Measurements from ENCODE around the gene HLA-DRA. TPM values are rescaled to one million over a fixed set of nuclear protein-coding genes. Genes with fewer than 3 reads are reported as not detected.
A peak's percentile ranks its signal among the peaks of the same experiment; 100 is the strongest.

Gene HLA-DRA
- total and polyA plus RNA-seq, 9 of the 15 experiments (the other 6 are each of a cell fraction or from before 2014, with no cell fraction given) = 0.18 to 1.8 (median 0.41) TPM; not detected in 4

DNA sequence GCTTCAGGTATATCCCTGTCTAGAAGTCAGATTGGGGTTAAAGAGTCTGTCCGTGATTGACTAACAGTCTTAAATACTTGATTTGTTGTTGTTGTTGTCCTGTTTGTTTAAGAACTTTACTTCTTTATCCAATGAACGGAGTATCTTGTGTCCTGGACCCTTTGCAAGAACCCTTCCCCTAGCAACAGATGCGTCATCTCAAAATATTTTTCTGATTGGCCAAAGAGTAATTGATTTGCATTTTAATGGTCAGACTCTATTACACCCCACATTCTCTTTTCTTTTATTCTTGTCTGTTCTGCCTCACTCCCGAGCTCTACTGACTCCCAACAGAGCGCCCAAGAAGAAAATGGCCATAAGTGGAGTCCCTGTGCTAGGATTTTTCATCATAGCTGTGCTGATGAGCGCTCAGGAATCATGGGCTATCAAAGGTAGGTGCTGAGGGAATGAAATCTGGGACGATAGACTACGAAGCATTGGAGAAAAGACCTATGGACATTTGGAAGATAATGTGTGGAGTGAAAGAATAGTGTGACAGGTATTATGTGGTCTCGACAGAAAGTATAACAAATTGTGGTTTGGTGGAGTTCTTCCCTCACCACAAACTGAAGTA is at the start of gene HLA-DRA (continued):
- TF ChIP-seq CREB1 (IDR thresholded peaks at IDR 0.05) (peak; percentile 89), CREB1 (CRISPR knock-in tag; IDR thresholded peaks at IDR 0.05) (peak; percentile 85), CUX1 (CRISPR knock-in tag; IDR thresholded peaks at IDR 0.05) (no peak), TCF7 (IDR thresholded peaks at IDR 0.05; ENCODE audit: borderline replicate concordance) (no peak), RBFOX2 (IDR thresholded peaks at IDR 0.05; ENCODE audit: low read depth, low read length) (no peak), GABPB1 (CRISPR knock-in tag; IDR thresholded peaks at IDR 0.05) (no peak), THRAP3 (IDR thresholded peaks at IDR 0.05; ENCODE audit: borderline replicate concordance) (no peak), TFE3 (CRISPR knock-in tag; IDR thresholded peaks at IDR 0.05) (no peak), ZSCAN29 (IDR thresholded peaks at IDR 0.05) (no peak), NR2F6 (CRISPR knock-in tag; IDR thresholded peaks at IDR 0.05) (no peak), ZNF398 (CRISPR knock-in tag; IDR thresholded peaks at IDR 0.05) (no peak), ZNF24 (IDR thresholded peaks at IDR 0.05) (no peak), EP400 (IDR thresholded peaks at IDR 0.05) (peak; percentile 65), CHD2 (IDR thresholded peaks at IDR 0.05; ENCODE audit: low read depth, low read length) (no peak), NELFE (IDR thresholded peaks at IDR 0.05; ENCODE audit: insufficient read depth, insufficient read length) (no peak), KLF13 (tag; IDR thresholded peaks at IDR 0.05; ENCODE audit: borderline replicate concordance, low read depth) (no peak), HDAC3 (IDR thresholded peaks at IDR 0.05; ENCODE audit: borderline replicate concordance, partially characterized antibody) (no peak), FOXK2 (conservative IDR thresholded peaks at IDR 0.05 in 1 of 2, IDR thresholded peaks at IDR 0.05 in 1 of 2; ENCODE audit: low read depth in 2 of 2) (no peak), RFX5 (IDR thresholded peaks at IDR 0.05; ENCODE audit: low read depth, low read length) (peak; percentile 100), CSDE1 (IDR thresholded peaks at IDR 0.05) (no peak), POLR2H (tag; IDR thresholded peaks at IDR 0.05; ENCODE audit: low read depth) (no peak), HNRNPUL1 (IDR thresholded peaks at IDR 0.05; ENCODE audit: low read length) (no peak), GTF2A2 (tag; IDR thresholded peaks at IDR 0.05) (no peak)
